Stimulated activated CD4-positive, alpha-beta T cell treated with anti-CD3 and anti-CD28 coated beads, TNF-alpha, amount 100 ng/mL, for 4 hours (primary cell): ENCODE data around the gene FIBCD1.

Source experiments
- DNase-seq, 3 experiments: peaks; one replicate each; pipeline ENCODE4 v3.0.0-alpha.2; 2020; ENCODE audit warnings: low read depth in 3 of 3

FIBCD1 gene

GRCh38 chr9:130895481-130896232 is 43.4 kb downstream of the FIBCD1 start:
- no peak for DNase-seq

- DNase-seq = no peak
These were observed 44.0 kb downstream of the FIBCD1 start for GRCh38 chr9:130895038-130895437.

- no peak for DNase-seq
These were observed 44.5 kb downstream of the FIBCD1 start for GRCh38 chr9:130894546-130894945.

GRCh38 chr9:130893341-130894101 is 45.5 kb downstream of the FIBCD1 start:
- no peak for DNase-seq

- no peak for DNase-seq
These were observed 46.4 kb downstream of the FIBCD1 start for GRCh38 chr9:130892477-130893304.

- DNase-seq = no peak
These were observed 47.2 kb downstream of the FIBCD1 start for GRCh38 chr9:130891688-130892476.

GRCh38 chr9:130890870-130891687 is 48.0 kb downstream of the FIBCD1 start:
- DNase-seq = no peak

GRCh38 chr9:130890124-130890523 is 48.9 kb downstream of the FIBCD1 start:
- no peak for DNase-seq

GRCh38 chr9:130888146-130888885 is 50.7 kb downstream of the FIBCD1 start:
- DNase-seq = no peak

GRCh38 chr9:130887494-130888144 is 51.4 kb downstream of the FIBCD1 start:
- no peak for DNase-seq

- DNase-seq = no peak
These were observed 52.1 kb downstream of the FIBCD1 start for GRCh38 chr9:130886981-130887380.

GRCh38 chr9:130885484-130886375 is 53.3 kb downstream of the FIBCD1 start:
- no peak for DNase-seq

GRCh38 chr9:130884542-130885483 is 54.2 kb downstream of the FIBCD1 start:
- DNase-seq = no peak

- no peak for DNase-seq
These were observed 54.9 kb downstream of the FIBCD1 start for GRCh38 chr9:130884111-130884531.

- no peak for DNase-seq
These were observed 55.6 kb downstream of the FIBCD1 start for GRCh38 chr9:130883479-130883878.

GRCh38 chr9:130882696-130883225 is 56.3 kb downstream of the FIBCD1 start:
- no peak for DNase-seq

GRCh38 chr9:130881516-130881915 is 57.5 kb downstream of the FIBCD1 start:
- DNase-seq = no peak
